Stimulated activated CD4-positive, alpha-beta T cell treated with anti-CD3 and anti-CD28 coated beads, Interleukin-12 subunit alpha, Interleukin-12 subunit beta, amount 100 ng/mL, for 24 hours (primary cell): ENCODE measurements around the gene DLL4.

Experiments used
- DNase-seq, 2 experiments: peaks; one replicate each; pipeline ENCODE4 v3.0.0-alpha.2; 2020; ENCODE audit warnings: low read depth in 2 of 2

DLL4 gene

GRCh38 chr15:40928821-40929659, at the start of gene DLL4:
Gene DLL4, plus strand, starts transcription at chr15:40929340. Its CDS starts 329 bp downstream, at chr15:40929669.
- no peak for DNase-seq

GRCh38 chr15:40879609-40880008, 49.5 kb upstream of the DLL4 start:
- DNase-seq: no peak

GRCh38 chr15:40881351-40881750, 47.8 kb upstream of the DLL4 start:
- DNase-seq: no peak

GRCh38 chr15:40886586-40886985, 42.6 kb upstream of the DLL4 start:
- no peak for DNase-seq

- DNase-seq: no peak
Observed at GRCh38 chr15:40889112-40889511, 40.0 kb upstream of the DLL4 start.

GRCh38 chr15:40891138-40891537, 38.0 kb upstream of the DLL4 start:
- DNase-seq: no peak

GRCh38 chr15:40891810-40892446, 37.2 kb upstream of the DLL4 start:
- no peak for DNase-seq

- no peak for DNase-seq
Observed at GRCh38 chr15:40892447-40893012, 36.6 kb upstream of the DLL4 start.

GRCh38 chr15:40893019-40893670, 36.0 kb upstream of the DLL4 start:
- no peak for DNase-seq

GRCh38 chr15:40893733-40894680, 35.1 kb upstream of the DLL4 start, which contains the start of gene VPS18:
Gene VPS18, plus strand, starts transcription at chr15:40894450. Its CDS starts 319 bp downstream, at chr15:40894769.
- peak; percentile 97 to 100 for DNase-seq

- DNase-seq: peak in 1 of 2 experiments; percentile 46
Observed at GRCh38 chr15:40894681-40895448, 34.3 kb upstream of the DLL4 start.

- DNase-seq: no peak
Observed at GRCh38 chr15:40899536-40900207, 29.5 kb upstream of the DLL4 start.

GRCh38 chr15:40900256-40901052, 28.7 kb upstream of the DLL4 start:
- DNase-seq: no peak

GRCh38 chr15:40901053-40901443, 28.1 kb upstream of the DLL4 start:
- no peak for DNase-seq

- DNase-seq: no peak
Observed at GRCh38 chr15:40902605-40903561, 26.3 kb upstream of the DLL4 start.

- DNase-seq: no peak
Observed at GRCh38 chr15:40904552-40905201, 24.5 kb upstream of the DLL4 start.
